HG03575 (cell line): ENCODE results near the gene NXPE4.
"Not testable (repeated sequence)": the region's sequence is repeated elsewhere in the genome, so short reads cannot be mapped to it uniquely, and the experiment has no call there.

ENCODE experiments used
- ATAC-seq: cut with Tn5 transposase; IDR thresholded peaks from one replicate; pipeline ENCODE4 v1.9.1; 2021; ENCODE audit not compliant: unreplicated experiment, insufficient number of reproducible peaks, low FRiP score; ENCODE audit errors: extremely low read depth

The NXPE4 gene

DNA sequence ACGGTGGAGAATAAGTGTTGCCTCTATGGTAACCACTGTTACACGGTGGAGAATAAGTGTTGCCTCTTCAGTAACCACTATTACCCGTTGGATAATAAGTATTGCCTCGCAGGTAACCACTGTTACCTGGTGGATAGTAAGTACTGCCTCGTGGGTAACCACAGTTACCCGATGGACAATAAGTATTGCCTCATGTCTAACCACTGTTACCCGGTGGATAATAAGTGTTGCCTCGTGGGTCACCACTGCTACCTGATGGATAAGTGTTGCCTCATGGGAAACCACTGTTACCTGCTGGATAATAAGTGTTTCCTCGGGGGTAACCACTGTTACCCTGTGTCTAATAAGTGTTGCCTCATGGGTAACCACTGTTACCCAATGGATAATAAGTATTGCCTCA, 16.6 kb upstream of the NXPE4 start:
- not testable (repeated sequence) for ATAC-seq

DNA sequence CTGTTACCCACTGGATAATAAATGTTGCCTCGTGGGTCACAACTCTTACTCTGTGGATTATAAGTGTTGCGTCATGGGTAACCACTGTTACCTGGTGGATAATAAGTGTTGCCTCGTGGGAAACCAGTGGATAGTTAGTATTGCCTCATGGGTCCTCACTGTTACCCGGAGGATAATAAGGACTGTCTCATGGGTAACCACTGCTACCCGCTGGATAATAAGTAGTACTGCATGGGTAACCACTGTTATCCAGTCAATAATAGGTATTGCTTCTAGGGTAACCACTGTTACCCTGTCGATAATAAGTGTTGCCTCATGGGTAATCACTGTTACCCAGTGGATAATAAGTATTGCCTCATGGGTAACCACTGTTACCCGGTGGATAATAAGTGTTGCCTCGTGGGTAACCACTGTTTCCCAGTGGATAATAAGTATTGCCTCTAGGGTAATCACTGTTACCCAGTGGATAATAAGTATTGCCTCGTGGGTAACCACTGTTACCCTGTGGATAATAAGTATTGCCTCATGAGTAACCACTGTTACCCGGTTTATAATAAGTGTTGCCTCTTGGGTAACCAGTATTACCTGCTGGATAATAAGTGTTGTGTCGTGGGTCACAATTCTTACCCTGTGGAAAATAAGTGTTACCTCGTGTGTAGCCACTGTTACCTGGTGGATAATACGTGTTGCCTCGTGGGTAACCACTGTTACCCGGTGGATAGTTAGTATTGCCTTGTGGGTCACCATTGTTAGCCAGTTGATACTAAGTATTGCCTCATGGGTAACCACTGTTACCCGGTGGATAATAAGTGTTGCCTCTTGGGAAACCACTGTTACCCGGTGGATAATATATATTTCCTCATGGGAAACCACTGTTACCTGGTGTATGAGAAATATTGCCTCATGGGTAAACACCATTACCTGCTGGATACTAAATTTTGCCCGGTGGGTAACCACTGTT, 15.7 kb upstream of the NXPE4 start:
- no peak for ATAC-seq

DNA sequence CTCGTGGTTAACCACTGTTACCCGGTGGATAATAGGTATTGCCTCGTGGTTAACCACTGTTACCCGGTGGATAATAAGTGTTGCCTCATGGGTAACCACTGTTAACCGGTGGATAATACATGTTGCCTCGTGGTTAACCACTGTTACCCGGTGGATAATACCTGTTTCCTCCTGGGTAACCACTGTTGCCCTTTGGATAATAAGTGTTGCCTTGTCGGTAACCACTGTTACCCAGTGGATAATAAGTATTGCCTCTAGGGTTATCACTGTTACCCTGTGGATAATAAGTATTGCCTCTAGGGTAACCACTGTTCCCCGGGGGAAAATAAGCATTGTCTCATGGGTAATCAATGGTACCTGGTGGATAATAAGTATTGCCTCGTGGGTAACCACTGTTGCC, 15.0 kb upstream of the NXPE4 start:
- ATAC-seq, result no peak

DNA sequence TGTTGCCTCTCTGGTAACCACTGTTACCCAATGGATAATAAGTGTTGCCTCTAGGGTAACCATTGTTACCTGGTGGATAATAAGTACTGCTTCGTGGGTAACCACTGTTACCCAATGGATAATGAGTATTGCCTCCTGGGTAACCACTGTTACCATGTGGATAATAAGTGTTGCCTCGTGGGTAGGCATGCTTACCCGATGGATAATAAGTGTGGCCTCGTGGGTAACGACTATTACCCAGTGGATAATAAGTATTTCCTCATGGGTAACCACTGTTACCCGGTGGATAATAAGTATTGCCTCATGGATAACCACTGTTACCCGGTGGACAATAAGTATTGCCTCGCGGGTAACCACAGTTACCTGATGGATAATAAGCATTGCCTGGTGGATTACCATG, 13.8 kb upstream of the NXPE4 start:
- ATAC-seq, result no peak

DNA sequence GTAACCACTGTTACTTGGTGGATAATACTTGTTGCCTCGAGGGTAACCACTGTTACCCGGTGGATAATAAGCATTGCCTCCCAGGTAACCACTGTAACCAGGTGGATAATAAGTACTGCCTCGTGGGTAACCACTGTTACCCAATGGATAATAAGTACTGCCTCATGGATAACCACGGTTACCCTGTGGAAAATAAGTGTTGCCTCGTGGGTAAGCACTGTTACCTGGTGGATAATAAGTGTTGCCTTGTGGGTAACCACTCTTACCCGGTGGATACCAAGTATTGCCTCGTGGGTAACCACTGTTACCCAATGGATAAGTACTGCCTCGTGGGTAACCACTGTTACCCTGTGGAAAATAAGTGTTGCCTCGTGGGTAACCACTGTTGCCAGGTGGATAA, 13.0 kb upstream of the NXPE4 start:
- not testable (repeated sequence) for ATAC-seq

DNA sequence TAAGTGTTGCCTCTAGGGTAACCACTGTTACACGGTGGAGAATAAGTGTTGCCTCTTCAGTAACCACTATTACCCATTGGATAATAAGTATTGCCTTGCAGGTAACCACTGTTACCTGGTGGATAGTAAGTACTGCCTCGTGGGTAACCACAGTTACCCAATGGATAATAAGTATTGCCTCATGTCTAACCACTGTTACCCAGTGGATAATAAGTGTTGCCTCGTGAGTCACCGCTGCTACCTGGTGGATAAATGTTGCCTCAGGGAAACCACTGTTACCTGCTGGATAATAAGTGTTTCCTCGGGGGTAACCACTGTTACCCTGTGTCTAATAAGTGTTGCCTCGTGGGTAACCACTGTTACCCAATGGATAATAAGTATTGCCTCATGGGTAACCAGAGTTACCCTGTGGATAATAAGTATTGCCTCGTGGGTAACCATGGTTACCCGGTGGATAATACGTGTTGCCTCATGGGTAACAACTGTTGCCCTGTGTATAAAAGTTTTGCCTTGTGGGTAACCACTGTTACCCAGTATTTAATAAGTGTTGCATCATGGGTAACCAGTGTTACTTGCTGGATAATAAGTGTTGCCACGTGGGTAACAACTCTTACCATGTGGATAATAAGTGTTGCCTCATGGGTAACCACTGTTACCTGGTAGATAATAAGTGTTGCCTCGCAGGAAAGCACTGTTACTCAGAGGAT, 12.3 kb upstream of the NXPE4 start:
- no peak for ATAC-seq

DNA sequence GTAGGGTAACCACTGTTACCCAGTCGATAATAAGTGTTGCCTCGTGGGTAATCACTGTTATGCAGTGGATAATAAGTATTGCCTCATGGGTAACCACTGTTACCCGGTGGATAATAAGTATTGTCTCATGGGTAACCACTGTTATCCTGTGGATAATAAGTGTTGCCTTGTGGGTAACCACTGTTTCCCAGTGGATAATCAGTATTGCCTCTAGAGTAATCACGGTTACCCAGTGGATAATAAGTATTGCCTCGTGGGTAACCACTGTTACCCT, 11.2 kb upstream of the NXPE4 start:
- ATAC-seq, result not testable (repeated sequence)

DNA sequence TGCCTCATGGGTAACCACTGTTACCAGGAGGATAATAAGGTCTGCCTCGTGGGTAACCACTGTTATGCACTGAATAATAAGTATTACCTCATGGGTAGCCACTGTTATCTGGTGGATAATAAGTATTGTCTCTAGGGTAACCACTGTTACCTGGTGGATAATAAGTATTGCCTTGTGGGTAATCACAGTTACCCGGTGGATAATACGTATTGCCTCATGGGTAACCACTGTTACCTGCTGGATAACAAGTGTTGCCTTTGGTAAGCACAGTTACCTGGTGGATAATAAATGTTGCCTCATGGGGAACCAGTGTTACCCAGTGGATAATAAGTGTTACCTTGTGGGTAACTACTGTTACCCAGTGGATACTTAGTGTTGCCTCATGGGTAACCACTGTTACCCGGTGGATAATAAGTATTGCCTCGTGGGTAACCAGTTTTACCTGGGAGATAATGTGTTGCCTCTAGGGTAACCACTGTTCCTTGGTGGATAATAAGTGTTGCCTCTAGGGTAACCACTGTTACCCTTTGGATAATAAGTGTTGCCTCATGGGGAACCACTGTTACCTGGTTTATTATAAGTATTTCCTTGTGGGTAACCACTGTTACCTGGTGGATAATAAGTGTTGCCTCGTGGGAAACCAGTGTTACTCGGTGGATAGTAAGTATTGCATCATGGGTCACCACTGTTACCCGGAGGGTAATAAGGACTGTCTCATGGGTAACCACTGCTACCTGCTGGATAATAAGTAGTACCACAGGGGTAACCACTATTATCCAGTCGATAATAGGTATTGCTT, 10.6 kb upstream of the NXPE4 start:
- no peak for ATAC-seq

DNA sequence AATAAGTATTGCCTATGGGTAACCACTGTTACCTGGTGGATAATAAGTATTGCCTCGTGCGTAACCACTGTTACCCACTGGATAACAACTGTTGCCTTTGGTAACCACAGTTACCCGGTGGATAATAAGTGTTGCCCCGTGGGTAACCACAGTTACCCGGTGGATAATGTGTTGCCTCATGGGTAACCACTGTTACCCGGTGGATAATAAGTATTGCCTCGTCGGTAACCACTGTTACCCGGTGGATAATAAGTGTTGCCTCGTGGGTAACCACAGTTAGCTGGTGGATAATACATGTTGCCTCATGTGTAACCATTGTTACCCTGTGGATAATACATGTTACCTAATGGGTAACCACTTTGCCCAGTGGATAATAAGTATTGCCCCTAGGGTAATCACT, 9.8 kb upstream of the NXPE4 start:
- ATAC-seq, result no peak

DNA sequence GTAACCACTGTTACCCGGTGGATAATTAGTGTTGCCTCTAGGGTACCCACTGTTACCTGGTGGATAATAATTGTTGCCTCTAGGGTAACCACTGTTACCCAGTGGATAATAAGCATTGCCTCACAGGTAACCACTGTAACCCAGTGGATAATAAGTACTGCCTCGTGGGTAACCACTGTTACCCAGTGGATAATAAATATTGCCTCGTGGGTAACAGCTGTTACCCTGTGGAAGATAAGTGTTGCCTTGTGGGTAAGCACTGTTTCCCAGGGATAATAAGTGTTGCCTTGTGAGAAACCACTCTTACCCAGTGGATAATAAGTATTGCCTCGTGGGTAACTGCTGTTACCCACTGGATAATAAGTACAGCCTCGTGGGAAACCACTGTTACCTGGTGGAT, 9.3 kb upstream of the NXPE4 start:
- ATAC-seq, result no peak

DNA sequence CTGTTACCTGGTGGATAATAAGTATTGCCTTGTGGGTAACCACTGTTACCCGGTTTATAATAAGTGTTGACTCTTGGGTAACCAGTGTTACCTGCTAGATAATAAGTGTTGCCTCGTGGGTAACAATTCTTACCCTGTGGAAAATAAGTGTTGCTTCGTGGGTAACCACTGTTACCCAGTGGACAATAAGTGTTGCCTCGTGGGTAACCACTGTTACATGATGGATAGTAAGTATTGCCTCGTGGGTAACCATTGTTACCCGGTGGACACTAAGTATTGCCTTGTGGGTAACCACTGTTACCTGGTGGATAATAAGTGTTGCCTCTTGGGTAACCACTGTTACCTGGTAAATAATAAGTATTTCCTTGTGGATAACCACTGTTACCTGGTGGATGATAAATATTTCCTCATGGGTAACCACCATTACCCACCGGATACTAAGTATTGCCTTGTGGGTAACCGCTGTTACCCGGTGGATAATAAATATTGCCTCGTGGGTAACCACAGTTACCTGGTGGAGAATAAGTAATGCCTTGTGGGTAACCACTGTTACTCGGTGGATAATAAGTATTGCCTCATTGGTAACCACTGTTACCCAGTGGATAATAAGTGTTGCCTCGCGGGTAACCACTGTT, 8.7 kb upstream of the NXPE4 start:
- no peak for ATAC-seq

DNA sequence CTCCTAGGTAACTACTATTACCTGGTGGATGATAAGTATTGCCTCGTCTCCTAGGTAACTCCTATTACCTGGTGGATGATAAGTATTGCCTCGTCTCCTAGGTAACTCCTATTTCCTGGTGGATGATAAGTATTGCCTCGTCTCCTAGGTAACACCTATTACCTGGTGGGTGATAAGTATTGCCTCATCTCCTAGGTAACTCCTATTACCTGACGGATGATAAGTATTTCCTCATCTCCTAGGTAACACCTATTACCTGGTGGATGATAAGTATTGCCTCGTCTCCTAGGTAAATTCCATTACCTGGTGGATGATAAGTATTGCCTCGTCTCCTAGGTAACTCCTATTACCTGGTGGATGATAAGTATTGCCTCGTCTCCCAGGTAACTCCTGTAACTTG, 7.6 kb upstream of the NXPE4 start:
- not testable (repeated sequence) for ATAC-seq

DNA sequence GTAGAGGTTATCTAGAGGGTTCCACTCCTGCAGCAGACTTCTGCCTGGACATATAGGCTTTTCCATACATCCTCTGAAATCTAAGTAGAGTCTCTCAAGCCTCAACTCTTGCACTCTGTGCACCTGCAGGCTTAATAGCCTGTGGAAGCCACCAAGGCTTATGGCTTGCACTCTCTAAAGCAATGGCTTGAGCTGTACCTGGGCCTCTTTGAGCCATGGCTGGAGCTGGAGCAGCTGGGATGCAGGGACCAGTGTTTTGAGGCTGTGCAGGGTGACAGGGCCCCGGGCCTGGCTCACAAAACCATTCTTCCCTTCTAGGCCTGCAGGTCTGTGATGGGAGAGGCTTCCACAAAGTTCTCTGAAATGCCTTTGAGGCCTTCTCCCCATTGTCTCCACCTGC, 2.9 kb upstream of the NXPE4 start:
- no peak for ATAC-seq

DNA sequence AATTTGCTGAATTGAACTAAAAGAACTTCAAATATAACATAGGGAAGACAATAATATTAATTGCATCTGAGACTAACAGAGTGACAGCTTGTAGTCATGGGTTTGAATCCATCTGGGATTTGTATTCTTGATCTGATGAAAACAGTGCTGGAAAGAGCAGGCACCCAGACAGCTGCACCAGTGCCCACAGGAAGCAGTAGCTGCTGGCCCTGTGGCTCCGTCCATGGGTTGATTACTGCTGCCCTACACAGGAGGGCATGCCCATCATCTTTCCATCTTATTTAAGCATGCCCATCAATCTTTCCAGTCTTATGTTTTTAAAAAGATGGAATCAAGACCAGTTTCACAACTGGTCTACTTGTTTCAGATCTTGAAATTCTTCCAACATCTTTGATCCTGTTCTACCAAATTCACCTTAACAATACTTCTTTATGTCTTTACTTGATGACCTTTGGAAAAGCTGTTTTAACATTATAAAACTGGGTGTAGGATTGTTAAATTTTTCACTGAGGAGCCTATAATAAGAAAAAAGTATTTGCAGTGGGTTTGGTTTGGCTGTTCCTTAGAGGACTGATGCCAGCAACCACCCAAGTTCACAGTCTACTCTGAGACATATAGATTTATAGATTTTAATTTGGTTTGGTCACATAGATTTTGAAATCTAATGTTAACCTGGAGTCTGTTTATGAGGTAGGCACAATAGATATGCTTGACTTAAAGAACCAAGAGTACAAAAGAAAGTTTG, 761 bp upstream of the NXPE4 start:
- no peak for ATAC-seq

DNA sequence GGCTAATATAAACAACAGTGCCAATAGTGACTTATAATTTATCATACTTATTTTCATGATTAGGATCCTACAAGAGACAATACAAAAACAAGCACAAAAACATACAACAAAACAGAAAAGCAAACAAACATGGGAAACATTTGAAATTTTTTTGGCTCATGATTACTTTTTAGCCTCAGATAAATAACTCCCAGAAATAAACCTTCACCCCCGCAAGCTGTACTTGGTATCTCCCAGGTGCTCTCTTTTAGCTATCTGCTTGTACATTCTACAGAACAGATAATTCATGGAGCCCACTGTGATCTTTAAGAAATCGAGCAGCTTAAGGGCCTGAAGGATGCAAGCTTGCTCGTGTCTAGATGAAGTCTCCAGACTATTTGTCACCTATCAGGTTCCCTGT, 883 bp downstream of the NXPE4 start:
- ATAC-seq, result no peak

DNA sequence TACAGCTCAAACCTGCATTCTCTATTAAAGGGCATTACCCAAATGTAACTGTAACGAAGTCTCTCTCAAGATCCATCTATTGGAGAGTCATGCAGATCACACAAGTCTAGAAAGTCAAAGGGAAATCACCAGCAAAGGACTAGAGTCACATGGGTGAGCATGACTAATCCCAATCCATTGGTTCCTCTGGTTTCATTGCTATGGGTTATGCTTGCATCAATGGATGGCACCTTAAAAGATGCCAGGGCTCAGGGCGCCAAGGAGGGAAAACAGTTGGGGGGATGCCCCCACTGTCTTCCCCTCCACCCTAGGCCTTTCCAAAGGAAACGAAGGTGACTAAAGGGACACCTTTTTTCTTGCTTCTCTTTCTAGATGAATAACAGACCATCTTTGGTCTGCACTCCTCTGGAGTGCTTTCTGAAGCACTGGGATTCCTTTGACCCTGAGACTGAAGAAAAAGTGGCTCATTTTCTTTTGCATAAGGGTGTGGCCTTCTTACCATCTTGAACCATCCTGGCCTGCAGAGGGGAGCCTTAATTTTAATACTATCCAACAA, 8.1 kb downstream of the NXPE4 start:
- ATAC-seq, result no peak

DNA sequence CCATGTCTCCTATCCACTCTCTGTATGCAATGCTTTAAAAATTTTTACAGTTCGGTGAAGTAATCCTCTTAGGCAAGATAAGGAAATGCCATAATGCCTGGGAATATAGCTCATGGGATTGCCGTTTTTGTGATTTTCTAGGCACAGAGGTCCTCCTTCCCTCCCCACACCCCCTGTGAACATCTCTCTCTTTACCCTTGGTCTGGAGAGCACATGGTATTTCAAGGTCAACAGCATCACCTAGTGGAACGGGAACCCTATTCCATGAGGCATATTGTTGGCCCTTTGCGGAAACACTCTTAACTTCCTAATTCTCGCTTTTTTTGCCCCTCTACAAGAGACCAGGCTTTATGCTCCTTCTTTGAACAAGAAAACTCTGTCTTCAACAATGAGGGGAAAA, 8.8 kb downstream of the NXPE4 start:
- no peak for ATAC-seq

DNA sequence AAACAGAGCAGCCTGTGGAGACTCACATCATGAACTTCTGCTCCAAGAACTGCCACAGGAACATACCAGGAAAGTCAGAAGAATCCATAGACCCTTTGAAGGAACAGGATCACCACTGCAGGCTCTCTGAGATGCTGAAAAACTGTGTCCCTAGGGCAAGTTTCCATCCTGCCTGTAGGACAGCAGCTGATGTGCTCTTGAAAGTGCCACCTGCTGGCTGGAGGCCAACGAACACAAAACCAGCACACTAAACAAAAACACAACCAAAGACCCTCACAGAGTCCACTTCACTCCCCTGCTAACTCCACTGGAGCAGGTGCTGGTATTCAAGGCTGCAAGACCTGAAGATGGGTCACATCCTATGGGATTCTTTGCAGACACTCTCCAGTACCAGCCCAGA, 23.9 kb downstream of the NXPE4 start:
- no peak for ATAC-seq
